ENCODE results near the gene APMAP. TPM values are rescaled to one million over a fixed set of nuclear protein-coding genes. Genes with fewer than 3 reads are reported as not detected.

The APMAP gene
- total RNA-seq, 1 experiment from 2014 or later: 67.8 TPM

DNA sequence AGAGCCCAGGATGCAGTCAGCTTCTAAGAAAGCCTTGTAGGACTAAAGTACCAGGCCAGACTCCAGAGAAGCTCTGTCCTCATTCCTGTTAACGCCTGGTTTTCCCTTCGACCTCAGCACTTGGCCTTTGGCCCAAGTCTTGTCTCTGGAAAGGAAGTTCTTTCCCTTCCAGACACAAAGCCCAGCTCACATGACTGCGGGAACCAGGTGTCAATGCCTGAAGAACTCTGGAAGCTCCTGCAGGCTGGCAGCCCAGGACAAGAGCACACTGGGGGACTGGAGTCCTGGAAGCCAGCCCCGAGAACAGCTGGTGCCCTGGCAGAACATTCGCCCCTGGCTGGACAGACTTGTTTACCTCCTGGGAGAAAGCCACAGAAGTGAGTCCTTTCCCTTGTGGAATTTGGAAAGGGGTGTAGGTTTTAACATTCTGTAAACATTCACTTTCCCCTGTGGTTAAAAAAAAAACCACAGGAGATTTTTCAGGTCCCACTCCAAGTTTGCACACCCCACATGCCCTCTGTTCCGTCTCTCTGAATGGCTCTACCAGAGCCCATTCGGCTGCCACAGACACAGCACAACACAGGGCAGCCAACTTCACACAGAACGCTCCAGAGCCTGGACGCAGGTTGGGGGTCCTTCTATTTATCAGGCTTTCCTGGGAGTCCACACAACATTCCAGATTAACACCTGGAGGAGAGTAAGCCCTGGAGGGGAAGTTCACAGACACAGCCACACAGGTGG is 47.3 kb upstream of the APMAP start:
- Histone ChIP-seq H3K27ac (ENCODE audit: insufficient read length, low read depth, low read length) (no peak overlapping the region), H4K8ac (replicated peaks; ENCODE audit: insufficient read length, low read depth, low read length) (no peak overlapping the region), H2BK12ac (ENCODE audit: insufficient read length, low read depth, low read length) (no peak overlapping the region), H3K18ac (ENCODE audit: insufficient read length, low read depth, low read length) (no peak overlapping the region), H3K4ac (ENCODE audit: low read depth, low read length) (no peak overlapping the region), H3T11ph (ENCODE audit: low read length) (no peak overlapping the region), H4K20me1 (ENCODE audit: control insufficient read depth, insufficient read depth, insufficient read length) (no peaks in the 10 kb centered on the region), H3K4me1 (ENCODE audit: insufficient read depth, low read length) (peaks cover 2% of the 10 kb centered on the region; the same call in 1 of the 2 replicates), H3K23ac (ENCODE audit: insufficient read length, low read depth, low read length) (no peak overlapping the region), H2BK5ac (ENCODE audit: insufficient read length, low read length) (no peak overlapping the region), H2BK120ac (ENCODE audit: low read depth, low read length, poor library complexity, severe bottlenecking) (no peak overlapping the region), H2BK15ac (ENCODE audit: low read depth, low read length) (no peak overlapping the region; the same call in 1 of the 2 replicates), H2AK5ac (ENCODE audit: insufficient read length, low read length) (no peak overlapping the region), H3K27me3 (ENCODE audit: insufficient read depth, low read length) (no peaks in the 10 kb centered on the region), H4K5ac (ENCODE audit: insufficient read length, low read depth, low read length) (no peak overlapping the region), H3K14ac (ENCODE audit: insufficient read depth, low read length) (no peak overlapping the region; the same call in 1 of the 2 replicates), H4K91ac (ENCODE audit: insufficient read length, low read depth, low read length) (no peak overlapping the region), H3K79me1 (ENCODE audit: insufficient read depth, low read depth, low read length, poor library complexity, severe bottlenecking) (no peaks in the 10 kb centered on the region), H3K79me2 (ENCODE audit: insufficient read depth, low read length) (no peaks in the 10 kb centered on the region), H3K56ac (ENCODE audit: insufficient read length, low read depth, low read length) (no peak overlapping the region), H3K4me2 (ENCODE audit: insufficient read depth, insufficient read length, low read length) (no peak overlapping the region), H2BK20ac (ENCODE audit: low read depth, low read length, poor library complexity, severe bottlenecking) (no peak overlapping the region), H2AFZ (ENCODE audit: low read length) (no peak overlapping the region), H3K9ac (ENCODE audit: extremely low read depth, insufficient read length, low read length) (no peak overlapping the region), H3K9me3 (ENCODE audit: control insufficient read depth, low read depth, low read length) (no peaks in the 10 kb centered on the region), H3K23me2 (ENCODE audit: insufficient read length, low read depth, low read length, poor library complexity, severe bottlenecking) (no peaks in the 10 kb centered on the region)
- H3K27ac Mint-ChIP-seq: 0 out of 7 replicates have a peak overlapping the region, but pooled peaks of 1 of the 3 experiments have one; percentile 44
- no peaks in the 10 kb centered on the region for H3K36me3 Mint-ChIP-seq (ENCODE audit: insufficient read depth in 1 of 3, low read depth in 3 of 3)
- no peak for DNase-seq
- no peaks in the 10 kb centered on the region; the same call in 1 of the 2 replicates for H3K27me3 Mint-ChIP-seq (ENCODE audit: low read depth)
- TF ChIP-seq CTCF (conservative IDR thresholded peaks at IDR 0.05): no peak
- no CpG with 5 or more reads among the region's 9 CpGs for WGBS (ENCODE audit: extremely low coverage, insufficient read length, low lambda C conversion rate)
- H3K9me3 Mint-ChIP-seq: no peaks in the 10 kb centered on the region
- H3K4me1 Mint-ChIP-seq: peaks cover 2% of the 10 kb centered on the region in 2 experiments; a peak in 1 of 4 replicates
- no peak overlapping the region for H3K4me3 Mint-ChIP-seq
